Right lobe of liver (tissue), 6 donors: ENCODE measurements around the gene DRC7. TPM values are rescaled to one million over a fixed set of nuclear protein-coding genes. Genes with fewer than 3 reads are reported as not detected.

Source experiments
- ATAC-seq, 4 donors: fragments of 200-7000 bp; cut with Tn5 transposase; one replicate each; pipeline ENCODE4 v1.9.1; 2020; ENCODE audit warnings: mild to moderate bottlenecking in 4 of 4, moderate library complexity in 4 of 4
- DNase-seq, 3 donors: peaks; one replicate each; pipeline ENCODE4 v3.0.0-alpha.2; 2020
- H3K27ac ChIP-seq, 3 donors: fragments of 200-600 bp; one replicate each; pipeline ENCODE4 v1.8.0; 2022
- H3K27me3 ChIP-seq, 2 donors: fragments of 200-600 bp; one replicate each; pipeline ENCODE4 v1.8.0; 2022
- H3K36me3 ChIP-seq, 4 donors: fragments of 200-600 bp; sonication (generic) in 1 of 4; one replicate each; pipeline versions ENCODE4 v1.5.1 to v1.8.0; 2017 to 2022; ENCODE audit warnings: control low read depth in 1 of 4
- H3K4me1 ChIP-seq, 4 donors: fragments of 200-600 bp; sonication (generic) in 1 of 4; one replicate each; pipeline versions ENCODE4 v1.5.1 to v1.8.0; 2017 to 2022; ENCODE audit warnings: control low read depth in 1 of 4
- H3K4me3 ChIP-seq, 3 donors: fragments of 200-600 bp; one replicate each; pipeline ENCODE4 v1.8.0; 2022
- H3K9me3 ChIP-seq, 4 donors: fragments of 200-600 bp; sonication (generic) in 1 of 4; one replicate each; pipeline versions ENCODE4 v1.5.1 to v1.8.0; 2017 to 2022; ENCODE audit warnings: control low read depth in 1 of 4
- CTCF ChIP-seq, 4 donors: fragments of 200-600 bp in 3 of 4; fragments of 450-650 bp in 1 of 4; IDR thresholded peaks; one replicate each; pipeline versions ENCODE4 v1.5.1 to v1.8.0; 2016 to 2022; ENCODE audit warnings: antibody characterized with exemption in 4 of 4, mild to moderate bottlenecking in 2 of 4
- POLR2A ChIP-seq: fragments of 450-650 bp; IDR thresholded peaks from one replicate; pipeline ENCODE4 v1.6.1; 2017; ENCODE audit warnings: antibody characterized with exemption, mild to moderate bottlenecking
- WGBS: methylation state at CpG from one replicate; pipeline ENCODE4 v1.1.6; 2018; ENCODE audit warnings: low coverage, low lambda C conversion rate; ENCODE audit not compliant: insufficient coverage; ENCODE audit errors: missing lambda C conversion rate; 5-methylcytosine and 5-hydroxymethylcytosine counted together
- intact Hi-C, 2 donors: fragments of 100-400 bp; cut with DNase I; formaldehyde crosslinking; loops; one replicate each; pipeline versions ENCODE4 v1.11.2 to v1.14.1; 2022
- total RNA-seq, 6 experiments: library from RNA; depleted of rRNA in 2 of 6; stranded (reverse); fragments of >200 nt in 2 of 6; fragmentation: NEBNext Ultra II Directional in 3 of 6; extraction: Animal tissue kit (Norgen Biotek cat#: 25700) in 3 of 6; gene quantifications; one replicate each; pipeline versions ENCODE4 v1.1.0 to v1.2.4, GENCODE V29; 2016 to 2023
- donor health status: DM: no; HTN: yes; CAD: no.
- donor health status: DM: no; HTN: no; CAD: no.
- donor health status: DM: no; HTN: no; CAD: no.
- donor health status: DM: no; HTN: yes; CAD: no.
- donor health status: DM: no; HTN: yes; CAD: no.

The DRC7 gene
- total RNA-seq, 6 experiments from 2014 or later: 0.06 to 0.37 (median 0.19) TPM

GRCh38 chr16:57646388-57647039 is 48.1 kb upstream of the DRC7 start:
- Histone ChIP-seq H3K27ac (peak overlapping the region in 1 of 3 donors; percentile 28), H3K4me1 (no peaks in the 10 kb centered on the region), H3K9me3 (no peaks in the 10 kb centered on the region), H3K4me3 (no peak overlapping the region), H3K27me3 (no peaks in the 10 kb centered on the region), H3K36me3 (no peaks in the 10 kb centered on the region)
- 54% methylated on average over 5 of the region's 14 CpGs for WGBS
- intact Hi-C loops: loop anchor here (2.0 to 5.0 kb wide), 3 partner anchors 54 to 69 kb away; no protein-coding TSS in a partner anchor
- DNase-seq: no peak
- ATAC-seq: peak; percentile 10 to 57 (median 14)
- TF ChIP-seq POLR2A (no peak), CTCF (IDR thresholded peaks at IDR 0.05) (no peak)

DNA sequence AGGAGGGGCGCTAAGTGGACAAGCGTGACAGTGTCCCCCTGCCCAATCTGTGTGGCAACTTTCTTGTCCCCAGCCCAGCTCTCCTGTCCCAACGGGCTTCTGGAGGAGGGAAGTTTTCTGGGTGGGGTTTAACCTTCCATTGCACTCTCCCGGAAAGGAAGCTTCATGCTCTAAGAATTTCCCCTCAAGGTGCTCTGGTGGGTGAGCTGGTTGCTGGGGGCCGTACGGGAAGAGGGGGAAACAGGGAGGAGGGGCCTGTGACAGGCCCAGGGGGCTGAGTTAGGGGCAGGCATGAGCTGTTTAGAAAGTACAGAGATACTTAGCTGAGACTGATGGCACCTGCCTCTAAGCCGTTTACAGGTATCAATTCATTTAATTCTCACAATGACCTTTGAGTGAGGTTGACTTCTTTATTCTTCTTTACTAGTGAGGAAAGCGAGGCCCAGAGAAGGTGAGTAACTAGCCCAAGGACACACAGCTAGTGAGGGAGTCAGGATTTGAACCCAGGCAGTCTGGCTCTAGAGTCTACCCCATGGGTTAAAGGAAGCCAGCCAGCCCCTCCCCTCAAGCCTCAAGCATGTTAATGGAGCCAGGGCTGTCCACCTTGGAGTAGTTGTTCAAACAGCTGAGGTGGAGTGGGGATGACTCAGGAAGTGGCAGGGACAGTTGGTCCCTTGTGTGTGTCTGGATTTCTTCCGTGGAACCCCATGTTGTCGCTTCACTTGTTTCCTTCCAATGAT is 47.3 kb upstream of the DRC7 start:
- Histone ChIP-seq H3K4me3 (no peak overlapping the region), H3K27ac (peak overlapping the region in 2 of 3 donors; percentile 7 to 43), H3K4me1 (no peaks in the 10 kb centered on the region), H3K36me3 (no peaks in the 10 kb centered on the region), H3K27me3 (no peaks in the 10 kb centered on the region), H3K9me3 (no peaks in the 10 kb centered on the region)
- DNase-seq (no peak), ATAC-seq (peak in 1 of 4 donors; percentile 2)
- TF ChIP-seq POLR2A: no peak
- no peak for TF ChIP-seq CTCF (IDR thresholded peaks at IDR 0.05)
- WGBS: 43% methylated on average over 6 of the region's 10 CpGs
- intact Hi-C loops: loop anchor here (2.0 to 5.0 kb wide), 3 partner anchors 55 to 70 kb away; no protein-coding TSS in a partner anchor

DNA sequence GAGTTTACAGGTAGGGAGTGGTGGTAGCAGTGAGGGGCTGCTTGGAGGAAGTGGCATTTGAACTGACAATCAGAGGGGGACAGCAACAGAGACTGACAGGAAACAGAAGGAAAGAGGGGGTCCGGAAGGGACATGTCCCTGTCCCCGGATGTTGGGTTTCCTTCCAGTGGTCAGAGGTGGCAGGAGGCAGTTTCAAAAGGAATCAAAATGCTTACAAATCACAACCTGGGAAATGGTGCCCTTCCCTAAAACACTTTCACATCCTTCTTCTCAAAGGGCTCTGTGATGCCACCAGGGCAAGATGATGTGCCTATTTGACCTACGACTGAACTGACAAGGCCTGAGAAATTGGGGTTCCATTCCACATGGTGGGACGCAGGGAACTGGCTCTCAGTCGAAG is 46.5 kb upstream of the DRC7 start:
- Histone ChIP-seq H3K27me3 (no peaks in the 10 kb centered on the region), H3K4me3 (no peak overlapping the region), H3K4me1 (no peaks in the 10 kb centered on the region), H3K9me3 (no peaks in the 10 kb centered on the region), H3K27ac (peak overlapping the region in 1 of 3 donors; percentile 5), H3K36me3 (no peaks in the 10 kb centered on the region)
- TF ChIP-seq CTCF (IDR thresholded peaks at IDR 0.05): no peak
- no peak for TF ChIP-seq POLR2A
- DNase-seq (no peak), ATAC-seq (no peak)
- intact Hi-C loops: loop anchor here in 1 of 2 donors (5.0 kb wide), 2 partner anchors 56 to 71 kb away; no protein-coding TSS in a partner anchor
- 65% methylated on average over 5 of the region's 5 CpGs for WGBS

GRCh38 chr16:57648581-57649442 is 45.8 kb upstream of the DRC7 start:
- Histone ChIP-seq H3K4me1 (no peaks in the 10 kb centered on the region), H3K36me3 (no peaks in the 10 kb centered on the region), H3K9me3 (no peaks in the 10 kb centered on the region), H3K27me3 (no peaks in the 10 kb centered on the region), H3K4me3 (no peak overlapping the region), H3K27ac (peak overlapping the region in 1 of 3 donors; percentile 5)
- 15% methylated on average over 8 of the region's 18 CpGs for WGBS
- intact Hi-C loops: loop anchor here in 1 of 2 donors (5.0 kb wide), 2 partner anchors 57 to 72 kb away; no protein-coding TSS in a partner anchor
- ATAC-seq (peak; percentile 87 to 96 (median 92)), DNase-seq (peak; percentile 75 to 84 (median 83))
- TF ChIP-seq POLR2A: no peak
- TF ChIP-seq CTCF (IDR thresholded peaks at IDR 0.05): peak; percentile 100
